ENCODE results near the gene SRP9.

DNA sequence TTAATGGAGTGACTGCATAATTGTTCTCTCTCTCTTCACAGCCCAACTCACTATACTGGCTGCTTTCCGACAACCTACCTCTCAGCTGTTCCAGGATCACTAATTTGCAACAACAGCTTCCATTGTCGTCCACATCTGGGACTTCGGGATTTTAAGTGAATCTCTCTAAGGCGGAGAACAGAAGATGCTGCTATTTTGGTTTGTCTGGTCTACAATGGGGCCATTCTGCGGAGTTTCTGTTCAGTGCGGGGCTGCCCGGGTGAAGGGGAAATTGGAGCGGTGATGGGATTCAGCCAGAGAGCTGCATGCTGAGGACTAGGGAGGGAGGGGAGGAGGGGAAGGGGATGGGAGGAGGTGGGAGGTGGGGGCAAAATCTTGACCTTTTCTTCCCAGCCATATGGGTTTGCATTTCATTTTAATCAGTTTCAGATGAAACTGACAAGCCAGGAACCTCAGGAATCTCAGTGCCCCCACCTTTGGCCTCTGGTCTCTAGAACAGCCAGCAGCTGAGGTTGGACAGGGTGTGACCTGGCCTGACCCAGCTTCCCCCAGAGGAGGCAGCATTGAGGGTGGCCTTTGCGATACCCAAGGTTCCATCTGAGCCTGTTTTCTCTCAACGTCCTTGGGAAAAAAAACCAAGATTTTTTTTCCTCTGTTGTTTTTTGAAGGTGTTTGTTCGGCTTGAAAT, 6.9 kb upstream of the SRP9 start:
- TF ChIP-seq, protein P1, sequence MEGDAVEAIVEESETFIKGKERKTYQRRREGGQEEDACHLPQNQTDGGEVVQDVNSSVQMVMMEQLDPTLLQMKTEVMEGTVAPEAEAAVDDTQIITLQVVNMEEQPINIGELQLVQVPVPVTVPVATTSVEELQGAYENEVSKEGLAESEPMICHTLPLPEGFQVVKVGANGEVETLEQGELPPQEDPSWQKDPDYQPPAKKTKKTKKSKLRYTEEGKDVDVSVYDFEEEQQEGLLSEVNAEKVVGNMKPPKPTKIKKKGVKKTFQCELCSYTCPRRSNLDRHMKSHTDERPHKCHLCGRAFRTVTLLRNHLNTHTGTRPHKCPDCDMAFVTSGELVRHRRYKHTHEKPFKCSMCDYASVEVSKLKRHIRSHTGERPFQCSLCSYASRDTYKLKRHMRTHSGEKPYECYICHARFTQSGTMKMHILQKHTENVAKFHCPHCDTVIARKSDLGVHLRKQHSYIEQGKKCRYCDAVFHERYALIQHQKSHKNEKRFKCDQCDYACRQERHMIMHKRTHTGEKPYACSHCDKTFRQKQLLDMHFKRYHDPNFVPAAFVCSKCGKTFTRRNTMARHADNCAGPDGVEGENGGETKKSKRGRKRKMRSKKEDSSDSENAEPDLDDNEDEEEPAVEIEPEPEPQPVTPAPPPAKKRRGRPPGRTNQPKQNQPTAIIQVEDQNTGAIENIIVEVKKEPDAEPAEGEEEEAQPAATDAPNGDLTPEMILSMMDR (IDR thresholded peaks at IDR 0.05) = no peak
- TF ChIP-seq POLR2A (IDR thresholded peaks at IDR 0.05) = no peak
